GM12801 (cell line): ENCODE data around the gene KCNH3.

ENCODE experiments used
- CTCF ChIP-seq: IDR thresholded peaks from one replicate; pipeline ENCODE4 v1.5.1; 2011; ENCODE audit warnings: control low read depth; ENCODE audit not compliant: insufficient read length; ENCODE audit errors: extremely low read depth

The KCNH3 gene

GRCh38 chr12:49555631-49556390 is 17.0 kb downstream of the KCNH3 start:
- no peak for TF ChIP-seq CTCF

DNA sequence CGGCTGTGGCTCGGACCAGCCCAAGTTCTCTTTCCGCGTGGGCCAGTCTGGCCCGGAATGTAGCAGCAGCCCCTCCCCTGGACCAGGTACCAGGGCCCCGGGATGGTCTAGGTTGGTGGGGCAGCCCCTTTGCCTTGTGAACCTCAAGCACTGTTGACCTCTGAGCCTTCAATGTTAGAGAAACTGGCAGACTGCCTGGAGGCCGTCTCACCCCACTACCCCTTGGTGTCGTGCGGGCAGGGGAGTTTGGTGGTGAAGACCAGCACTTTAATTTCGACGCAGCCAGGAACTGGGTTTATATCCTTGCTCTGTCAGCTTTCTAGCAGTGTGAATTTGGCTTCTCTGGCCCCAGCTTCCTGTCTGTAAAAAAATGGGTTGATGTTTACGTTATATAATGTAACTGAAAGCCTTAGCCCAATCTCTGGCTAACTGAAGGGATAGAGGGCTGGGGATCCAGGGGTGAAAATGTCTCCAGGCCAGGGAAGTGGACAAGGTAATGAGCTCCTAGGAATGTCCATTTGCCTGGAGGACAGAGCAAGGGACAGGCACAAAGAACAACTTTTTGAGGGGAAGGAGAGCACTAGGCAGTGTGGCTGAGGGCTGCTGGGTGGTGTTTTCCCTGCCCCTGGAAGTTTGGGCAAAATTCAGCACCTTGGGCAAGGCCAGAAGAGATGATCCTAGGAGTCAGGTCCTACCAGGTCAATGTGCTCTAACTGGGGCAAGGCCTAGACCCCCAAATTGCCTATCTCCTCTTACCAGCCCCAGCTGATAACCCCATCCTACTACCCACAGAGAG is 17.8 kb downstream of the KCNH3 start:
- TF ChIP-seq CTCF = no peak

DNA sequence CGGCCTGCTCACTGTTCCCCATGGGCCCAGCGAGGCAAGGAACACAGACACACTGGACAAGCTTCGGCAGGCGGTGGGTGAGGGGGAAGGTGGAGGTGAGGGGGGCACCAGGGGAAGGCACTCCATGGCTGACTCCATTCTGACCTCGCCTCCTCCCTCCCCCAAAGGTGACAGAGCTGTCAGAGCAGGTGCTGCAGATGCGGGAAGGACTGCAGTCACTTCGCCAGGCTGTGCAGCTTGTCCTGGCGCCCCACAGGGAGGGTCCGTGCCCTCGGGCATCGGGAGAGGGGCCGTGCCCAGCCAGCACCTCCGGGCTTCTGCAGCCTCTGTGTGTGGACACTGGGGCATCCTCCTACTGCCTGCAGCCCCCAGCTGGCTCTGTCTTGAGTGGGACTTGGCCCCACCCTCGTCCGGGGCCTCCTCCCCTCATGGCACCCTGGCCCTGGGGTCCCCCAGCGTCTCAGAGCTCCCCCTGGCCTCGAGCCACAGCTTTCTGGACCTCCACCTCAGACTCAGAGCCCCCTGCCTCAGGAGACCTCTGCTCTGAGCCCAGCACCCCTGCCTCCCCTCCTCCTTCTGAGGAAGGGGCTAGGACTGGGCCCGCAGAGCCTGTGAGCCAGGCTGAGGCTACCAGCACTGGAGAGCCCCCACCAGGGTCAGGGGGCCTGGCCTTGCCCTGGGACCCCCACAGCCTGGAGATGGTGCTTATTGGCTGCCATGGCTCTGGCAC is 18.5 kb downstream of the KCNH3 start:
- no peak for TF ChIP-seq CTCF

DNA sequence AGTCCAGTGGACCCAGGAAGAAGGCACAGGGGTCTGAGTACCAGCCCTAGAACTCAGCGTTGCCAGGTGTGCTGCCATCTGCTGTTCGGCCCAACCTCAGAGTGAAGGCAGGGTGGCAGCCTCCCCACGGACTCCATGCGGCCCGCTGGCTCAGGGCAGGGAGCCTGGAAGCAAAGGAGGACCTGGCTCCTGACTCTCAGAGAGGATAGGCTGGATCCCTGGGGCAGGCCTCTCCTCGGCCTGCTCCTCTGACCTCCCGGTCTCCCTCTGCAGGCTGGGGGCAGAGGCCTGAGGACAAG is 19.0 kb downstream of the KCNH3 start:
- TF ChIP-seq CTCF = no peak

DNA sequence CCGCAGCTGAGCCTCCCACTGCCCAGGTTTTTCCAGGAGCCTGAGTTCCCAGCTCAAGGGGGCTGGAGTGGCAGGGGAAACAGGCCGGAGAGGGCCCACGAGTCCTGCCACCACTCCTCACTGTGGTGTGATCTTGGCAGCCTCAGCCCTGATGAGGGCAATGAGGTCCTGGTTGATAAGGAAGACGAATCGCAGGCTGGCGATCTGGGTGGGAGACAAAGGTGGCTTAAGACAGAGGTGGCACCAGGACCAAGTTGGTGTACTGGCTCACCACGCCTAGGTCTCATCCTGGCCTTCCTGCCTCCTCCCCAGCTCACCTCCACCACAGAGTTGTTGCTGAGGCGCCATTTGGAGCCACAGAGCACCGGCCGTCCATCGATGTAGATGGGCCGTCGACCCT is 19.7 kb downstream of the KCNH3 start:
- TF ChIP-seq CTCF = no peak

GRCh38 chr12:49559011-49559675 is 20.3 kb downstream of the KCNH3 start:
- no peak for TF ChIP-seq CTCF

DNA sequence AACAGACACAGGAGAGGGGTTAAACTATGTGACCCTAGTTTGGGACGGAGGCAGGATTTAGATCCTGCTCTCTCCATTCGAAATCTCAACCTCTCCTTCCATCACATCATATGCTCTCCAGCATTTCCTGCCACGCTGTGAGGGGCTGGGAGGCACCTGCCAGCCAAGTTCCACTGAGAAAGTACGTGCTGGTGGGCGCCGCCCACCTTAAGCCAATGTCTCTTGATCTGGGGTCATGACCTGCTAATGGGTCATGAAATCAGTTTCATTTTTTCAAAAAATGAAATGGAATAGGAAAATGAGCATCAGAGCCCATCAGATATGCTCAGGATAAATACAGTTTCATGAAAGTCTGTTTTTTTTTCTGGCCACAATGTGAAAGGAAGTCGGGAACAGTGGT is 21.9 kb downstream of the KCNH3 start:
- no peak for TF ChIP-seq CTCF
